K562 (cell line): ENCODE results near the gene GNG7.
"Not testable (repeated sequence)": the region's sequence is repeated elsewhere in the genome, so short reads cannot be mapped to it uniquely, and the experiment has no call there.

Source experiments
- ELF2 ChIP-seq: fragments of 250-450 bp; sonication (Bioruptor Pico); IDR thresholded peaks from 2 replicates; pipeline ENCODE4 v1.5.0; 2021; ENCODE audit warnings: mild to moderate bottlenecking
- KLF6 ChIP-seq: fragments of 250-450 bp; sonication (Bioruptor Pico); IDR thresholded peaks from 2 replicates; pipeline ENCODE4 v1.4.0; 2020; ENCODE audit warnings: mild to moderate bottlenecking, moderate library complexity, borderline replicate concordance
- MXI1 ChIP-seq: IDR thresholded peaks from 2 replicates; pipeline ENCODE4 v1.6.1; 2011; ENCODE audit warnings: low read depth, mild to moderate bottlenecking, improper control_type of control experiment, low read length
- POLR2A ChIP-seq: fragments of 450-650 bp; conservative IDR thresholded peaks from 2 replicates; pipeline ENCODE4 v1.6.1; 2016
- ZNF212 ChIP-seq: fragments of 450-650 bp; formaldehyde crosslinking; IDR thresholded peaks from 2 replicates; pipeline ENCODE4 v1.4.0; 2020; ENCODE audit warnings: mild to moderate bottlenecking

DNA sequence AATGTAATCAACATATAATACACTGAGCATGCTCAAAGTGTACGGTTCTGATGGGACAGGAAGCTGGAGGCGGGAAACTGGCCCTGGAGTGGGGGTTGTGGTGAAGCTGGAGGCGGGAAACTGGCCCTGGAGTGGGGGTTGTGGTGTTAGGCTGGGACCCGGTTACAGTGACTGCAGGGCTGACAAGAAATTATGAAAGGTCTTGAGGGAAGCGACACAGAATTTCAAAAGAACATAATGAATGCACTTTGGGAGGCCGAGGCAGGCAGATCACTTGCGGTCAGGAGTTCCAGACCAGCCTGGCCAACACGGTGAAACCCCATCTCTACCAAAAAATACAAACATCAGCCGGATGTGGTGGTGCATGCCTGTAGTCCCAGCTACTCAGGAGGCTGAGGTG is 164.9 kb downstream of the GNG7 start:
- not testable (repeated sequence) for TF ChIP-seq ELF2, MXI1, POLR2A, ZNF212, KLF6
